Ovary (tissue), 3 donors: ENCODE results near the gene IRAK1BP1.

Source experiments
- CTCF ChIP-seq, 3 donors: fragments of 450-650 bp in 2 of 3; fragments of 200-600 bp in 1 of 3; IDR thresholded peaks; one replicate each; pipeline versions ENCODE4 v1.5.1 to v1.8.0; 2016 to 2022; ENCODE audit warnings: antibody characterized with exemption in 3 of 3, mild to moderate bottlenecking in 1 of 3
- EP300 ChIP-seq: sonication (generic); formaldehyde crosslinking; IDR thresholded peaks from one replicate; pipeline ENCODE4 v1.6.1; 2017; ENCODE audit warnings: antibody characterized with exemption
- POLR2A ChIP-seq: fragments of 450-650 bp; IDR thresholded peaks from one replicate; pipeline ENCODE4 v1.6.1; 2017; ENCODE audit warnings: antibody characterized with exemption, mild to moderate bottlenecking, moderate library complexity
- donor health status: DM: no; HTN: no; CAD: no.

GRCh38 chr6:78936515-78936914 lies 69.2 kb downstream of the IRAK1BP1 start:
- TF ChIP-seq CTCF (IDR thresholded peaks at IDR 0.05) (no peak), POLR2A (no peak), EP300 (no peak)
